HepG2 (cell line): ENCODE measurements around the gene CFAP92. TPM values are rescaled to one million over a fixed set of nuclear protein-coding genes. Genes with fewer than 3 reads are reported as not detected.

ENCODE experiments used
- ATAC-seq: fragments of 200-7000 bp; cut with Tn5 transposase; 3 replicates; pipeline ENCODE4 v1.9.1; 2020; ENCODE audit warnings: mild to moderate bottlenecking, moderate library complexity
- BruUV-seq: library from RNA; stranded (reverse); fragments of 400-500 nt; replicated peaks from 2 replicates; lab custom pipeline; 2021; lab: Mats Ljungman, UMichigan
- CTCF ChIA-PET: fragments of 300-600 bp; formaldehyde crosslinking; extraction: SDS; loops from one replicate; lab custom pipeline; 2021; ENCODE audit warnings: low total read pairs, inconsistent platforms, low intra/inter-chr PET ratio; lab: Yijun Ruan, JAX
- POLR2A ChIA-PET: fragments of 350-600 bp; sonication (Branson Sonifier 250); formaldehyde crosslinking; loops from one replicate; lab custom pipeline; 2020; ENCODE audit warnings: antibody characterized with exemption, inconsistent platforms; lab: Yijun Ruan, JAX
- DNase-seq: peaks from one replicate; pipeline ENCODE4 v3.0.0-alpha.2; 2015; ENCODE audit warnings: low spot score
- FAIRE-seq: peaks from 3 replicates; lab custom pipeline; 2011; peaks lifted over from hg19 to GRCh38; lab: Jason Lieb, UNC
- H2AFZ ChIP-seq: one replicate; pipeline ENCODE4 v1.6.1; 2011; ENCODE audit warnings: low read length, inconsistent platforms
- H3K27ac ChIP-seq: fragments of 300-600 bp; 3 replicates; pipeline ENCODE4 v1.8.0; 2011; ENCODE audit warnings: mixed run types, mild to moderate bottlenecking, mixed read lengths, low read length, inconsistent platforms; ENCODE audit not compliant: insufficient read depth; ENCODE audit errors: extremely low read length
- H3K27me3 ChIP-seq, 2 experiments: fragments of 200-600 bp in 1 of 2; 2 replicates in 1 of 2; 3 replicates in 1 of 2; pipeline versions ENCODE4 v1.6.0 to v1.8.0; 2011; ENCODE audit warnings: low read length in 2 of 2, mild to moderate bottlenecking in 2 of 2, moderate library complexity in 2 of 2, inconsistent platforms in 1 of 2; ENCODE audit not compliant: insufficient read depth in 2 of 2, control insufficient read depth in 1 of 2
- H3K36me3 ChIP-seq, 2 experiments: fragments of 200-600 bp in 1 of 2; replicated peaks in 1 of 2; 2 replicates in 1 of 2; 3 replicates in 1 of 2; pipeline versions ENCODE4 v1.5.1 to v1.8.0; 2011; ENCODE audit warnings: low read length in 2 of 2, inconsistent platforms in 1 of 2; ENCODE audit not compliant: insufficient read depth in 2 of 2, control insufficient read depth in 1 of 2
- H3K4me1 ChIP-seq: 2 replicates; pipeline ENCODE4 v1.5.1; 2012; ENCODE audit warnings: low read length, inconsistent platforms; ENCODE audit not compliant: insufficient read depth
- H3K4me2 ChIP-seq: 2 replicates; pipeline ENCODE4 v1.6.0; 2011; ENCODE audit warnings: low read depth, low read length, inconsistent platforms
- H3K4me3 ChIP-seq, 3 experiments: fragments of 200-600 bp in 1 of 3; sonication (generic), shearing (Covaris generic) in 1 of 3; replicated peaks in 1 of 3; 2 replicates each; pipeline ENCODE4 v1.5.1; 2011 to 2016; ENCODE audit warnings: low read length in 3 of 3, inconsistent platforms in 2 of 3, low read depth in 2 of 3, mild to moderate bottlenecking in 2 of 3, control low read depth in 1 of 3, mixed read lengths in 1 of 3; ENCODE audit not compliant: insufficient read depth in 1 of 3
- H3K79me2 ChIP-seq: one replicate; pipeline ENCODE4 v1.6.1; 2011; ENCODE audit warnings: low read length, inconsistent platforms; ENCODE audit not compliant: insufficient read depth
- H3K9ac ChIP-seq: 2 replicates; pipeline ENCODE4 v1.6.0; 2011; ENCODE audit warnings: mild to moderate bottlenecking, low read depth, low read length, inconsistent platforms; ENCODE audit not compliant: insufficient read depth
- H3K9me3 ChIP-seq: 2 replicates; pipeline ENCODE4 v1.5.1; 2012; ENCODE audit warnings: mild to moderate bottlenecking, low read length
- H4K20me1 ChIP-seq: 2 replicates; pipeline ENCODE4 v1.6.0; 2011; ENCODE audit warnings: inconsistent platforms, mild to moderate bottlenecking, low read length, moderate library complexity; ENCODE audit not compliant: insufficient read depth
- PLSCR1 ChIP-seq: sonication (generic); formaldehyde crosslinking; IDR thresholded peaks from 2 replicates; pipeline ENCODE4 v1.5.0; 2020; ENCODE audit warnings: missing genetic modification reagents, mild to moderate bottlenecking, borderline replicate concordance
- SNAPC4 ChIP-seq: sonication (generic); formaldehyde crosslinking; IDR thresholded peaks from 2 replicates; pipeline ENCODE4 v1.4.0; 2020; ENCODE audit warnings: mild to moderate bottlenecking, missing genetic modification reagents
- ZEB1 ChIP-seq: IDR thresholded peaks from 2 replicates; pipeline ENCODE4 v1.6.1; 2012; ENCODE audit warnings: mild to moderate bottlenecking, low read depth, inconsistent platforms; ENCODE audit not compliant: insufficient replicate concordance
- ZNF577 ChIP-seq: sonication (generic); formaldehyde crosslinking; IDR thresholded peaks from 2 replicates; pipeline ENCODE4 v1.4.0; 2020; ENCODE audit warnings: mild to moderate bottlenecking, low read depth, missing genetic modification reagents, borderline replicate concordance
- ZNF746 ChIP-seq: sonication (generic); formaldehyde crosslinking; IDR thresholded peaks from 2 replicates; pipeline ENCODE4 v1.8.0; 2022; ENCODE audit warnings: mild to moderate bottlenecking, missing genetic modification reagents
- WGBS: methylation state at CpG from one replicate; pipeline ENCODE4 v1.1.6; 2017; ENCODE audit warnings: low lambda C conversion rate; 5-methylcytosine and 5-hydroxymethylcytosine counted together
- in situ Hi-C: cut with HindIII; loops from 2 replicates; pipeline ENCODE4 v1.10.0; 2017; ENCODE audit warnings: low pct_unique_long_range_greater_than_20kb; ENCODE audit not compliant: extremely low pct_ligation_motif_present
- intact Hi-C: fragments of 100-400 bp; cut with micrococcal nuclease; formaldehyde crosslinking; loops from one replicate; pipeline ENCODE4 v1.10.0; 2022; ENCODE audit not compliant: unreplicated experiment
- polyA plus RNA-seq, 8 experiments: library from polyadenylated mRNA; depleted of rRNA in 3 of 8; stranded (reverse) in 7 of 8; unstranded in 1 of 8; fragments of >200 nt; fragmentation: Illumina TruSeq in 4 of 8; extraction: Trizol in 4 of 8; gene quantifications; 2 replicates each; pipeline versions ENCODE4 v1.2.1 to v1.2.3, GENCODE V29; 2011 to 2016; ENCODE audit warnings: low read depth in 4 of 8, missing spikeins in 1 of 8, mixed read lengths in 1 of 8; ENCODE audit not compliant: insufficient read depth in 1 of 8
- total RNA-seq, 5 experiments: library from RNA; depleted of rRNA; stranded (reverse); fragments of >200 nt; fragmentation: Illumina TruSeq; extraction: Trizol; gene quantifications; 2 replicates each; pipeline ENCODE4 v1.2.3, GENCODE V29; 2016; ENCODE audit warnings: low read depth in 1 of 5

CFAP92 gene
- total and polyA plus RNA-seq, 2 of the 13 experiments (the other 11 are each of a cell fraction or from before 2014, with no cell fraction given) = 0.18 to 0.46 TPM

GRCh38 chr3:128874481-128875180 is 119.2 kb downstream of the CFAP92 start (continued):
- TF ChIP-seq SNAPC4 (CRISPR knock-in tag) (no peak), ZNF746 (CRISPR knock-in tag) (no peak)

GRCh38 chr3:128873244-128874022 is 120.4 kb downstream of the CFAP92 start:
- intact Hi-C loops = no loop called here
- 40% methylated on average over 8 of the region's 8 CpGs for WGBS
- POLR2A ChIA-PET = no interaction called here

More at GRCh38 chr3:128873244-128874022, 120.4 kb downstream of the CFAP92 start:
- in situ Hi-C loops = no loop called here
- FAIRE-seq (no peak), ATAC-seq (no peak), DNase-seq (no peak)
- no peak overlapping the region for H2AFZ ChIP-seq
- H3K4me2 ChIP-seq = no peak overlapping the region
- no peak overlapping the region for H3K4me3 ChIP-seq
- no peak overlapping the region for H3K9ac ChIP-seq
- H3K36me3 ChIP-seq = no peaks in the 10 kb centered on the region
- no peak overlapping the region for H3K27ac ChIP-seq
- TF ChIP-seq ZNF577 (CRISPR knock-in tag) = no peak
- no peak for TF ChIP-seq ZEB1
- TF ChIP-seq PLSCR1 (CRISPR knock-in tag) = no peak
- peaks cover 17% of the 10 kb centered on the region for H3K4me1 ChIP-seq
- no peaks in the 10 kb centered on the region for H4K20me1 ChIP-seq
- BruUV-seq = no TSS peak
- CTCF ChIA-PET = no interaction called here
- H3K9me3 ChIP-seq = no peaks in the 10 kb centered on the region
- H3K27me3 ChIP-seq = peaks cover 0 to 6% of the 10 kb centered on the region in 2 experiments; a peak in 1 of 5 replicates
- peaks cover 5% of the 10 kb centered on the region for H3K79me2 ChIP-seq
